ENCODE results near the gene SEMG1.

The SEMG1 gene

GRCh38 chr20:45223136-45223535 is 16.3 kb downstream of the SEMG1 start:
- FAIRE-seq, result no peak

GRCh38 chr20:45226287-45226686 is 19.5 kb downstream of the SEMG1 start:
- FAIRE-seq, result no peak

GRCh38 chr20:45229264-45230056 is 22.6 kb downstream of the SEMG1 start:
- no peak for FAIRE-seq

GRCh38 chr20:45230631-45231030 is 23.8 kb downstream of the SEMG1 start:
- FAIRE-seq, result no peak

GRCh38 chr20:45235995-45236394 is 29.2 kb downstream of the SEMG1 start:
- FAIRE-seq, result no peak

GRCh38 chr20:45238139-45238538 is 31.3 kb downstream of the SEMG1 start:
- FAIRE-seq, result no peak

GRCh38 chr20:45246109-45246508 is 39.3 kb downstream of the SEMG1 start:
- FAIRE-seq, result no peak

GRCh38 chr20:45247865-45248264 is 41.0 kb downstream of the SEMG1 start:
- FAIRE-seq, result no peak

GRCh38 chr20:45248609-45249008 is 41.8 kb downstream of the SEMG1 start:
- no peak for FAIRE-seq

GRCh38 chr20:45251884-45252560 is 45.2 kb downstream of the SEMG1 start:
- no peak for FAIRE-seq

GRCh38 chr20:45253261-45253660 is 46.4 kb downstream of the SEMG1 start:
- no peak for FAIRE-seq

GRCh38 chr20:45254383-45255262 is 47.8 kb downstream of the SEMG1 start, which contains the start of gene SLPI:
SLPI (minus strand) TSS chr20:45254564; CDS start chr20:45254543, 21 bp downstream.
- FAIRE-seq, result no peak

GRCh38 chr20:45257161-45257560 is 50.3 kb downstream of the SEMG1 start:
- no peak for FAIRE-seq

- FAIRE-seq, result no peak
Observed at GRCh38 chr20:45257711-45258110, 50.9 kb downstream of the SEMG1 start.

GRCh38 chr20:45258259-45258658 is 51.4 kb downstream of the SEMG1 start:
- no peak for FAIRE-seq

- no peak for FAIRE-seq
Observed at GRCh38 chr20:45258664-45259063, 51.8 kb downstream of the SEMG1 start.
